ENCODE measurements around the gene DENND5A.

DNA sequence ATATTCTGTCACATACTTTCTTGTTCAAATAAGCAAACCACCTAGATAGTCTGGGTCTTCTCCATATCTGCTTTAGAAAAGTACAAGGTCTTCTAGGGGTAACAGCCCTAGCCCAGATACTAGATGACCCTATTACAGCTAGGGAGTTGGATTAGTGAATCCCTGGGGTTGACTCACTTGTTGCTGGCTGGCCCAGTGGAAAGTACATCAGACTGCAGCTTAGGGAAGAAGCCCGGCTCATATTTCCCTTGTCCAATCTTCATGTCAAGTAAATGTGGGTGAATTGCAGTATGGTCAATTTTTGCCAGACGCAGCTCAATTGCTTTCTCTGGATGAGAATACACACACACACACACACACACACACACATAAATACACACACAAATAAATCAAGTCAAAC, 94.7 kb downstream of the DENND5A start:
- TF ChIP-seq POLR2A (IDR thresholded peaks at IDR 0.05; ENCODE audit: low read length) (no peak), GATA1 (IDR thresholded peaks at IDR 0.05; ENCODE audit: low read depth, low read length) (no peak)
